Body of pancreas (tissue), 4 donors: ENCODE results near the gene IZUMO1R. TPM values are rescaled to one million over a fixed set of nuclear protein-coding genes. Genes with fewer than 3 reads are reported as not detected.

Experiments used
- ATAC-seq: fragments of 150-250 bp; one replicate; pipeline ENCODE4 v1.9.1; 2016
- DNase-seq, 4 donors: peaks; one replicate each; pipeline ENCODE4 v3.0.0-alpha.2; 2019
- H3K27ac ChIP-seq, 4 donors: fragments of 200-600 bp; sonication (generic); 1 replicate in 3 of 4; 2 replicates in 1 of 4; pipeline versions ENCODE4 v1.5.1 to v1.6.1; 2016 to 2019; ENCODE audit warnings: mild to moderate bottlenecking in 1 of 4, mixed read lengths in 1 of 4, moderate library complexity in 1 of 4
- H3K27me3 ChIP-seq, 2 donors: fragments of 200-600 bp; sonication (generic); one replicate each; pipeline ENCODE4 v1.6.0; 2016; ENCODE audit warnings: mild to moderate bottlenecking in 1 of 2
- H3K36me3 ChIP-seq, 2 donors: fragments of 200-600 bp; sonication (generic); replicated peaks in 1 of 2; 2 replicates each; pipeline ENCODE4 v1.5.1; 2016; ENCODE audit warnings: low read depth in 2 of 2; ENCODE audit not compliant: insufficient read depth in 1 of 2
- H3K4me1 ChIP-seq: fragments of 200-600 bp; sonication (generic); one replicate; pipeline ENCODE4 v1.6.0; 2016
- H3K4me3 ChIP-seq, 2 donors: fragments of 200-600 bp; sonication (generic); 1 replicate in 1 of 2; 2 replicates in 1 of 2; pipeline ENCODE4 v1.5.1; 2016 to 2019
- H3K9me3 ChIP-seq, 3 donors: fragments of 200-600 bp; sonication (generic); 1 replicate in 2 of 3; 2 replicates in 1 of 3; pipeline ENCODE4 v1.5.1; 2016
- CTCF ChIP-seq, 7 experiments: fragments of 450-650 bp in 4 of 7; fragments of 200-600 bp in 3 of 7; sonication (generic) in 3 of 7; IDR thresholded peaks; one replicate each; pipeline ENCODE4 v1.5.1; 2016 to 2019; ENCODE audit warnings: antibody characterized with exemption in 7 of 7
- POLR2A ChIP-seq, 3 donors: fragments of 450-650 bp; IDR thresholded peaks; one replicate each; pipeline ENCODE4 v1.6.1; 2016; ENCODE audit warnings: antibody characterized with exemption in 3 of 3, mild to moderate bottlenecking in 2 of 3
- WGBS, 2 donors: methylation state at CpG; one replicate each; pipeline ENCODE4 v1.1.5; 2017; 5-methylcytosine and 5-hydroxymethylcytosine counted together
- intact Hi-C: fragments of 100-400 bp; cut with DNase I; formaldehyde crosslinking; loops from one replicate; pipeline ENCODE4 v1.15.1; 2023
- total RNA-seq, 2 donors: library from RNA; depleted of rRNA; stranded (reverse); fragments of >200 nt; gene quantifications; one replicate each; pipeline ENCODE4 v1.1.0, GENCODE V29; 2016

IZUMO1R gene
- total RNA-seq, 2 donors from 2014 or later = not detected

GRCh38 chr11:94315664-94316063, 11.3 kb downstream of the IZUMO1R start:
- Histone ChIP-seq H3K27ac (no peak overlapping the region), H3K4me3 (no peak overlapping the region), H3K27me3 (no peaks in the 10 kb centered on the region), H3K36me3 (no peaks in the 10 kb centered on the region), H3K4me1 (no peaks in the 10 kb centered on the region), H3K9me3 (no peaks in the 10 kb centered on the region)
- DNase-seq = no peak
- TF ChIP-seq CTCF (IDR thresholded peaks at IDR 0.05) (no peak), POLR2A (IDR thresholded peaks at IDR 0.05) (no peak)
- ATAC-seq = no peak
- WGBS, 2 donors = 17 to 30% methylated on average over 3 of the region's 3 CpGs
- intact Hi-C loops = no loop called here

GRCh38 chr11:94322501-94322900, 18.1 kb downstream of the IZUMO1R start:
- no peak for DNase-seq
- no peaks in the 10 kb centered on the region for H3K9me3 ChIP-seq
- no peak overlapping the region for H3K27ac ChIP-seq
- H3K4me1 ChIP-seq = no peaks in the 10 kb centered on the region
- no peak for ATAC-seq
- H3K27me3 ChIP-seq = no peaks in the 10 kb centered on the region
- no peak overlapping the region for H3K4me3 ChIP-seq
- 80 to 86% methylated on average over 3 of the region's 3 CpGs for WGBS, 2 donors
- TF ChIP-seq POLR2A (IDR thresholded peaks at IDR 0.05) = no peak
- no peak for TF ChIP-seq CTCF (IDR thresholded peaks at IDR 0.05)
- H3K36me3 ChIP-seq = no peaks in the 10 kb centered on the region
- intact Hi-C loops = no loop called here

- H3K36me3 ChIP-seq = no peaks in the 10 kb centered on the region
- ATAC-seq (no peak), DNase-seq (peak in 3 of 4 donors; percentile 16 to 47 (median 40))
- no peak overlapping the region for H3K27ac ChIP-seq
- TF ChIP-seq CTCF (IDR thresholded peaks at IDR 0.05) (peak in 4 of 7 experiments; percentile 19 to 34 (median 27)), POLR2A (IDR thresholded peaks at IDR 0.05) (no peak)
- WGBS, 2 donors = 15 to 19% methylated on average over 1 of the region's 1 CpG
- H3K27me3 ChIP-seq = no peaks in the 10 kb centered on the region
- no peaks in the 10 kb centered on the region for H3K4me1 ChIP-seq
- intact Hi-C loops = no loop called here
- no peaks in the 10 kb centered on the region for H3K9me3 ChIP-seq
- H3K4me3 ChIP-seq = no peak overlapping the region
Measured at GRCh38 chr11:94325681-94326080, 21.3 kb downstream of the IZUMO1R start.

- DNase-seq = no peak
- Histone ChIP-seq H3K27me3 (no peaks in the 10 kb centered on the region), H3K4me3 (no peak overlapping the region), H3K36me3 (no peaks in the 10 kb centered on the region), H3K27ac (no peak overlapping the region), H3K4me1 (no peaks in the 10 kb centered on the region), H3K9me3 (no peaks in the 10 kb centered on the region)
- 31 to 40% methylated on average over 3 of the region's 3 CpGs for WGBS, 2 donors
- TF ChIP-seq CTCF (IDR thresholded peaks at IDR 0.05) (no peak), POLR2A (IDR thresholded peaks at IDR 0.05) (no peak)
- no peak for ATAC-seq
- intact Hi-C loops = no loop called here
Measured at GRCh38 chr11:94326947-94327346, 22.6 kb downstream of the IZUMO1R start.

GRCh38 chr11:94328587-94329080, 24.3 kb downstream of the IZUMO1R start:
- Histone ChIP-seq H3K36me3 (no peaks in the 10 kb centered on the region), H3K9me3 (no peaks in the 10 kb centered on the region), H3K27ac (no peak overlapping the region), H3K4me3 (no peak overlapping the region), H3K27me3 (no peaks in the 10 kb centered on the region), H3K4me1 (no peaks in the 10 kb centered on the region)
- TF ChIP-seq POLR2A (IDR thresholded peaks at IDR 0.05) (no peak), CTCF (IDR thresholded peaks at IDR 0.05) (no peak)
- intact Hi-C loops = no loop called here
- ATAC-seq (no peak), DNase-seq (no peak)
- 62 to 76% methylated on average over 3 to 6 of the region's 6 CpGs for WGBS, 2 donors
